HTR-8/SVneo (cell line): ENCODE measurements around the gene GTF2I.
"Not testable (repeated sequence)": the region's sequence is repeated elsewhere in the genome, so short reads cannot be mapped to it uniquely, and the experiment has no call there.

Source experiments
- DNase-seq: peaks from one replicate; pipeline ENCODE4 v3.0.0; 2011; ENCODE audit warnings: low spot score, mixed read lengths; ENCODE audit not compliant: insufficient read length
- FAIRE-seq: peaks from 2 replicates; lab custom pipeline; 2011; peaks lifted over from hg19 to GRCh38; lab: Jason Lieb, UNC

Gene GTF2I

DNA sequence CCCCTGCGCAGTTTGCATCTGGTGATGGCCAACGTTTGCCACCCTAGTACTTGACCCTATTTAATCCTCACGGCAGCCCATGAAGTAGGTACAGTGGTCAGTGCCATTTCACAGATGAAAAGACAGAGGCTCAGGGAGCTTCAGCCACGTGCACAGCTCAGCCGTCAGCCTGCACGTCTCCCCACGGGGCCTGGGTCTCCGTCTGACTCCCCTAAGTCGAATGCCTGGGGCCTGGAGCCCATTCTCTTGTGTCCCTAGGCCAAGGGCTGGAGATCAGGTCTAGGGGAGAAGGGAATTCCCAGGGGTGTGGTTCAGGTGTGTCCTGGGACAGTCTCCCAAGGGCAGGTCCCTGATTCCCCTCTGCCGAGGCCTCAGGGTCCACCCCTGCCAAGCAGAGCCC lies 109.5 kb downstream of the GTF2I start:
- not testable (repeated sequence) for FAIRE-seq, DNase-seq

DNA sequence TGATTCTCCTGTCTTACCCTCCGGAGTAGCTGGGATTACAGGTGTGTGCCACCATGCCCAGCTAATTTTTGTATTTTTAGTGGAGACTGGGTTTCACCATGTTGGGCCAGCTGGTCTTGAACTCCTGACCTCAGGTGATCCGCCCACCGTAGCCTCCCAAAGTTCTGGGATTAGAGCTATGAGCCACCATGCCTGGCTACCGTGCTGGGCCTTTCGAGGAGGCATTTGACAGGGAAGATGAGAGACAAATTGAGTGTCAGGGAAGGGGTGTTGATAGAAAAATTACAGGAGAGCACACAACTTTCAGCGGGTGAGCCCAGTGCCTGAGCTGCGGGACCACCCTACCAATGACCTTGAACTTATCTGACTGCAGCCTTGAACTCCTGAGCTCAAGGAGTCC lies 112.5 kb downstream of the GTF2I start:
- not testable (repeated sequence) for DNase-seq, FAIRE-seq

DNA sequence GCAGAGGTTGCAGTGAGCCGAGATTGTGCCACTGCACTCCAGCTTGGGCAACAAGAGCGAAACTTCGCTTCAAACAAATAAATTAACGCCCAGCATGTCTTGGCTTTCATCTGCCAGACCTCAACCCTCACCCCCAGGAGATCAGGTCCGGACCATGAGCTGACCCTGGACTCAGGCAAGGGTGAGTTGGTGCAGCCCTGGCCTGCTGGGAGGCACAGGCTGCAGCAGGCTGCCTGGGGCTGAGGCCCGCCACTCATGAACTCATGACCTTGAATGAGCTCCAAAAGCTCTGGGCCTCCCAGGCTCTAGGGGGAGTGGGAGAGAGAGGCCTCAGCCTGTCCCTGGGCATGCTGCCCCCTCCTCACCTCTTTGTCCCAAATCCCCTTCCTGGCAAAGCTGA lies 114.6 kb downstream of the GTF2I start:
- DNase-seq, FAIRE-seq: not testable (repeated sequence)

- DNase-seq, FAIRE-seq: not testable (repeated sequence)
Measured at GRCh38 chr7:74773760-74774750, 116.5 kb downstream of the GTF2I start, which contains the start of gene NCF1. TSS of gene NCF1 (plus strand) at chr7:74774011. CDS start at chr7:74774032, 21 bp downstream.

- not testable (repeated sequence) for FAIRE-seq
Measured at GRCh38 chr7:74775111-74775510, 117.6 kb downstream of the GTF2I start.

GRCh38 chr7:74779053-74779452 lies 121.5 kb downstream of the GTF2I start:
- FAIRE-seq, DNase-seq: not testable (repeated sequence)

More at GRCh38 chr7:74775111-74775510, 117.6 kb downstream of the GTF2I start:
- DNase-seq, result not testable (repeated sequence)

GRCh38 chr7:74781746-74782145 lies 124.2 kb downstream of the GTF2I start:
- not testable (repeated sequence) for DNase-seq, FAIRE-seq

DNA sequence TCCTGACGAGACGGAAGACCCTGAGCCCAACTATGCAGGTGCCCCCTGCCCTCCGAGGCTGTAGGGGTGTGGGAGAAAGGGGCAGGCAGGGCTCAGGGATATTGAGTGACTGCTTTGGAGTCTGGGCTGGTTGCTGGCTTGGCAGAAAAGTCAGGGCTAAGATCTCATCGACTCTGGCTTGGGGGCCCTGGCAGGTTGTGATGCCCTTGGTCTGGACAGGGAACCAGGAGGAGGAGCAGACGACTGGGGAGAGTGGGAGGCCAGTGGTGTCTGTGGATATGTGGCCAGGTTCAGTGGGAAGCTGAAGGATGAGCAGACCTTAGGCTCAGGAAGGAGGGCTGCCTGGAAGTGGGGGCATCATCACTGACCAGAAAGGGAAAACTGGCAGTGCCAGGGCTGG lies 126.1 kb downstream of the GTF2I start:
- DNase-seq, FAIRE-seq: not testable (repeated sequence)

GRCh38 chr7:74788369-74789150 lies 131.0 kb downstream of the GTF2I start:
- not testable (repeated sequence) for DNase-seq, FAIRE-seq

- not testable (repeated sequence) for FAIRE-seq, DNase-seq
Measured at GRCh38 chr7:74789200-74789736, 131.8 kb downstream of the GTF2I start.

GRCh38 chr7:74797848-74798622 lies 140.5 kb downstream of the GTF2I start:
- not testable (repeated sequence) for DNase-seq, FAIRE-seq

DNA sequence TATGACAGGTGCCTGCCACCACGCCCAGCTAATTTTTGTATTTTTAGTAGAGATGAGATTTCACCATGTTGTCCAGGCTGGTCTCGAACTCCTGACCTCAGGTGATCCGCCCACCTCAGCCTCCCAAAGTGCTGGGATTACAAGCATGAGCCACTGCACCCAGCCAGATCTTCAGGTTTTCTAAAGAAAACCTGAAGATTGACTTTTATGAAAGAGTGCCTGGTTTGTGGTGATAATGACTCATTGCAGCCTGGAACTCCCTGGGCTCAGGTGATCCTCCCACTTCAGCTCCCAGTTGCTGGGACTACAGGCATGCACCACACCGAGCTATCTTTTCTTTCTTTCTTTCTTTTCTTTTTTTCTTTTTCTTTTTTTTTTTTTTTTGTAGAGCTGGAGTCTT lies 141.1 kb downstream of the GTF2I start:
- not testable (repeated sequence) for DNase-seq, FAIRE-seq
